ENCODE measurements around the gene FHL1. TPM values are rescaled to one million over a fixed set of nuclear protein-coding genes. Genes with fewer than 3 reads are reported as not detected.

Gene FHL1
- total and polyA plus RNA-seq, 2 donors (not counting 3 experiments of a cell fraction or from before 2014, with no cell fraction given): 50.6 to 59.4 TPM

- H3K36me3 ChIP-seq (ENCODE audit: control insufficient read depth in 2 of 2, extremely low read depth in 1 of 2, insufficient read depth in 2 of 2, low read length in 2 of 2): no peaks in the 10 kb centered on the region
- H4K20me1 ChIP-seq (replicated peaks; ENCODE audit: control insufficient read depth, extremely low read depth, insufficient read depth, low read length): no peaks in the 10 kb centered on the region
- H3K4me1 ChIP-seq (ENCODE audit: control insufficient read depth, extremely low read depth, insufficient read depth, low read length): peaks cover 53% of the 10 kb centered on the region
- no TSS peak for BruUV-seq (replicated peaks)
- no peak overlapping the region for H3K27ac ChIP-seq (ENCODE audit: insufficient read depth, low read depth, low read length)
- no peak overlapping the region for H3K4me2 ChIP-seq (ENCODE audit: insufficient read depth, low read length)
- H3K27me3 ChIP-seq (ENCODE audit: control insufficient read depth in 2 of 2, insufficient read depth in 2 of 2, low read length in 2 of 2): no peaks in the 10 kb centered on the region
- FAIRE-seq (peak; percentile 31), DNase-seq (ENCODE audit: low read depth, low spot score) (peak; percentile 86)
- H3K79me2 ChIP-seq (ENCODE audit: control insufficient read depth, insufficient read depth, low read length): no peaks in the 10 kb centered on the region
- H3K9me1 ChIP-seq (replicated peaks; ENCODE audit: control insufficient read depth, extremely low read depth, insufficient read depth, low read length): no peaks in the 10 kb centered on the region
- no peak overlapping the region for H3K4me3 ChIP-seq (replicated peaks in 1 of 3; ENCODE audit: insufficient read depth in 1 of 3, low read depth in 1 of 3, low read length in 3 of 3)
- no peak overlapping the region for H2AFZ ChIP-seq (ENCODE audit: low read depth, low read length)
- no peak overlapping the region for H3K9ac ChIP-seq (replicated peaks; ENCODE audit: extremely low read depth, insufficient read depth, low read length)
- POLR2A ChIA-PET: no interaction called here
- no peaks in the 10 kb centered on the region for H3K9me3 ChIP-seq (replicated peaks; ENCODE audit: control insufficient read depth, insufficient read depth, low read length)
- CTCF ChIA-PET: interaction anchor here (1.2 to 2.0 kb wide), 4 partner anchors 15 to 161 kb away, joined by 5 to 8 read pairs (median 8); no protein-coding TSS in a partner anchor
- intact Hi-C loops (cut with micrococcal nuclease): no loop called here
- dilution Hi-C loops (cut with MboI; ENCODE audit: extremely low pct_ligation_motif_present, low sequenced_read_pairs): no loop called here
- TF ChIP-seq JUN (IDR thresholded peaks at IDR 0.05; ENCODE audit: borderline replicate concordance, insufficient read depth, insufficient read length, low read depth) (no peak), GATA2 (IDR thresholded peaks at IDR 0.05; ENCODE audit: insufficient read depth, insufficient read length, low read depth, low read length) (peak; percentile 58), POLR2AphosphoS5 (IDR thresholded peaks at IDR 0.05; ENCODE audit: insufficient read depth, low read depth, low read length) (peak; percentile 19), CTCF (IDR thresholded peaks at IDR 0.05; ENCODE audit: extremely low read depth in 1 of 2, insufficient read depth in 1 of 2, low read depth in 1 of 2, low read length in 2 of 2) (peak in 1 of 2 donors; percentile 2)
These were observed 41.9 kb downstream of the FHL1 start for GRCh38 chrX:136189222-136189621.

- TF ChIP-seq GATA2 (IDR thresholded peaks at IDR 0.05; ENCODE audit: insufficient read depth, insufficient read length, low read depth, low read length) (no peak), POLR2AphosphoS5 (IDR thresholded peaks at IDR 0.05; ENCODE audit: insufficient read depth, low read depth, low read length) (no peak), EZH2 (IDR thresholded peaks at IDR 0.05; ENCODE audit: borderline replicate concordance, low read depth, low read length, severe bottlenecking) (no peak), CTCF (IDR thresholded peaks at IDR 0.05; ENCODE audit: extremely low read depth in 1 of 2, insufficient read depth in 1 of 2, low read depth in 1 of 2, low read length in 2 of 2) (no peak), MYC (IDR thresholded peaks at IDR 0.05; ENCODE audit: low read depth, low read length) (no peak), MAX (IDR thresholded peaks at IDR 0.05; ENCODE audit: insufficient read depth, insufficient read length) (no peak), JUN (IDR thresholded peaks at IDR 0.05; ENCODE audit: borderline replicate concordance, insufficient read depth, insufficient read length, low read depth) (no peak), POLR2A (IDR thresholded peaks at IDR 0.05; ENCODE audit: low read depth, low read length) (no peak), FOS (IDR thresholded peaks at IDR 0.05; ENCODE audit: borderline replicate concordance, insufficient read depth, low read length) (no peak)
- no peak overlapping the region for H3K27ac ChIP-seq (ENCODE audit: insufficient read depth, low read depth, low read length)
- no peaks in the 10 kb centered on the region for H3K79me2 ChIP-seq (ENCODE audit: control insufficient read depth, insufficient read depth, low read length)
- no peaks in the 10 kb centered on the region for H3K27me3 ChIP-seq (ENCODE audit: control insufficient read depth in 2 of 2, insufficient read depth in 2 of 2, low read length in 2 of 2)
- H3K9me3 ChIP-seq (replicated peaks; ENCODE audit: control insufficient read depth, insufficient read depth, low read length): no peaks in the 10 kb centered on the region
- peaks cover 49% of the 10 kb centered on the region for H3K4me1 ChIP-seq (ENCODE audit: control insufficient read depth, extremely low read depth, insufficient read depth, low read length)
- ChIA-PET CTCF (interaction anchor here (0.8 to 2.0 kb wide), 6 partner anchors 10 to 162 kb away, joined by 3 to 15 read pairs (median 8); no protein-coding TSS in a partner anchor), POLR2A (no interaction called here)
- no TSS peak for BruUV-seq (replicated peaks)
- no peak for DNase-seq (ENCODE audit: low read depth, low spot score)
- no peaks in the 10 kb centered on the region for H3K9me1 ChIP-seq (replicated peaks; ENCODE audit: control insufficient read depth, extremely low read depth, insufficient read depth, low read length)
- no peak overlapping the region for H3K9ac ChIP-seq (replicated peaks; ENCODE audit: extremely low read depth, insufficient read depth, low read length)
- intact Hi-C loops (cut with micrococcal nuclease) (no loop called here), dilution Hi-C loops (cut with MboI; ENCODE audit: extremely low pct_ligation_motif_present, low sequenced_read_pairs) (no loop called here)
- H3K4me3 ChIP-seq (replicated peaks in 1 of 3; ENCODE audit: insufficient read depth in 1 of 3, low read depth in 1 of 3, low read length in 3 of 3): no peak overlapping the region
- H2AFZ ChIP-seq (ENCODE audit: low read depth, low read length): no peak overlapping the region
- H4K20me1 ChIP-seq (replicated peaks; ENCODE audit: control insufficient read depth, extremely low read depth, insufficient read depth, low read length): no peaks in the 10 kb centered on the region
- H3K4me2 ChIP-seq (ENCODE audit: insufficient read depth, low read length): no peak overlapping the region
- no peak for FAIRE-seq
- no peaks in the 10 kb centered on the region for H3K36me3 ChIP-seq (ENCODE audit: control insufficient read depth in 2 of 2, extremely low read depth in 1 of 2, insufficient read depth in 2 of 2, low read length in 2 of 2)
These were observed 42.8 kb downstream of the FHL1 start for GRCh38 chrX:136190038-136190713.
